GM19351 (cell line): Measurements from ENCODE around the gene SCN8A.
"Not testable (repeated sequence)": the region's sequence is repeated elsewhere in the genome, so short reads cannot be mapped to it uniquely, and the experiment has no call there.

Experiments
- ATAC-seq: cut with Tn5 transposase; IDR thresholded peaks from one replicate; pipeline ENCODE4 v1.9.1; 2021; ENCODE audit warnings: mild to moderate bottlenecking, moderate library complexity; ENCODE audit not compliant: unreplicated experiment

The SCN8A gene

DNA sequence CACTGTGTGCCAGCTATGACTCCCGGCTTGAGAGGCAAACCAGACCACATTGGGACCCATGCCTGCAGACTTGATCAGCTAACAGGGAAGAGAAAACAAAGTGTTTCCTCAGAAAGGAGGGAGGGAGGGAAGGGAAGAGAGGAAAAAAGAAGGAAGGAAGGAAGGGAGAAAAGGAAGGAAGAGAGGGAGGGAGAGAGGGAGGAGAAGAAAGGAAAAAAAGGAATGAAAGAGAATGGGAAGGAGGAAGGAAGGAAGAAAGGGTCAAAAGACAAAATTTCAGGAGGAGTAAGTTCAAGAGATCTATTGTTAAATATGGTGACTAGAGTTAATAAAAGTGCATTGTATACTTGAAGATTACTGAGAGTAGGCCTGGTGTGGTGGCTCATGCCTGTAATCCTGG, 238.6 kb downstream of the SCN8A start:
- ATAC-seq: no peak

GRCh38 chr12:51831817-51832216, 240.8 kb downstream of the SCN8A start:
- ATAC-seq: not testable (repeated sequence)

DNA sequence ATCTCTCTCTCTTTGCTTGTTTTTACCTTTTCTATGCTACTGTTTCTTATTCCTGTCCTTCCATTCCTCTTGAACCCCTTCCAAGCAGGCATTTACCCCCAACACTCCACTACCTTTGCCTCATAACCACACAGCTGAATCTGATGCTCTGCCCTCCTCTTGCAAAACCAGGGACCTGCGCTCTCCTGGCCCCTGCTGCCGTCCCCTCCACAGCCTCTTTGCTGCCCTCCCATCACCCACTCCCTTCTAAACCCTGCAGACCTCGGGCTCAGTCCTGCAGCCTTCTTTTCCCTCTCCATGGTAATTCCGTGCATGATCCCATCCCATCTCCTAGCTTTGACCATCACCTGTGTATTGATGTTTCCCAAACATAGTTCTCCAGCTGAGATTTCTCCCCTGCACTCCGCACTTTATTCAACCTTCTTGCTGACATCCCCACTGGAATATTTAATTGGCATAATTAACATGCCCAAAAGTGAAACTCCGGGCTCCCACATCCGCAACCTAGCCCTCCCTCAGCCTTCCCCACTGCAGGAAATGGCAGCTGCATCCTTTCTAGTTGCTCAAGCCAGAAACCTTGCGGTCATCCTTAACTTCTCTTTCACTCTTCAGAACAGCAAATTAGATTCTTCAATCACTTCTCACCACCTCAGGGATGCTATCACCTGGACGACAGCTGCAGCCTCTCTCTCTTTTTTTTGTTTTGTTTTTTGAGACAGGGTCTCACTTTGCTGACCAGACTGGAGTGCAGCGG, 241.5 kb downstream of the SCN8A start:
- no peak for ATAC-seq

GRCh38 chr12:51833448-51834227, 242.6 kb downstream of the SCN8A start:
- no peak for ATAC-seq

DNA sequence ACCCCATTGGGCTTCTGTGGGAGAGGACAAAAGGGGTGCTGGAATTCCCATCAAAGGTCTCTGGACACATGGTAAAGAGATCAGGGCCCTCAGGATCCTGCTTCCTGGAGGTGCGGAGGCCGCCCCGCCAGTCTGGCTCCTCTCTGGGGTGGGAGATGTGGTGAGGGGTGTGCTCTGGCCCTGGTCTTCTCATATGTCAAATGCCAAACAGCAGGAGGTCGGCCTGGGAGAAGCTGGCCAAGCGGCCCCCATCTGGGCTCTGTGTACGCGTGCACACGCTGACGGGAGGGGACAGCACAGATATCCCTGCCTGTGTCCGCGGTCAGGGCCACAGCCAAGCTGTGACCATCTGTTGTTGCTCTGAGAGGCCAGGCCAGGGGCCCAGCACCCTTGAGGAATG, 243.4 kb downstream of the SCN8A start:
- no peak for ATAC-seq

DNA sequence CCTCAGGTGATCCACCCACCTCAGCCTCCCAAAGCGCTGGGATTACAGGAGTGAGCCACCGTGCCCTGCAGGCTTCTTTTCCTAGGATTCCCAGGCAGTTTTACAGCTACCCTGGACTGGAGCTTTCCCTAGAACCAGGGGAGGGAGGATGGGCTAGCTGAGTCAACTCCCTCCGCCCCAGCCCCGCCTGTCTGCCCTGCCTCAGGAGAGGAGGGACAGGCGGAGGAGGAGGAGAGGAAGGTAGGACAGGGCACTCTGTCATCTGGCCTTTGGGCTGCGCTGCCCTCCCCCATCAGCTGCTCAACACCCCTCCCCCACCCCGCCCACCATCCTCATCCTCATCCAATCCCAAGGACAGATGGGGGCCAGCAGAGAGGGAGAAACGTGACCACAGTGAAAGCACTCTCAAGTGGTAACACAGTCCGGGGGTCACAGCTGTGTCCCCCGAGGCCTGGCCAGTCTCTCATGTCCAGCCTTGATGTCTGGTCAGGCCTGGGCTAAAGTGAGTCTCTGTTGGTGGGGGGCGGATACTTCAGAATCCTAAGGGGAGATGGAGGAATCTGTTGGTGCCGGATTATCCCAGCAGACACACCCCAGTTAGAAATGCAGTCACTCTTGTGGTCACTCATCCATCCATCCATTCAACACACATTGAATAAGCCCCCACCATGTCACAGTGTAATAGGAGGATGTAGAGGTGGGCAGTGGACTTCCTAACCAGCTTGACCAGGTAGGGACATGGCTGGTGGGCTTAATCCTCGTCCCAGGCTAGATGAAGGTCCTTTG, 245.2 kb downstream of the SCN8A start:
- ATAC-seq: no peak

DNA sequence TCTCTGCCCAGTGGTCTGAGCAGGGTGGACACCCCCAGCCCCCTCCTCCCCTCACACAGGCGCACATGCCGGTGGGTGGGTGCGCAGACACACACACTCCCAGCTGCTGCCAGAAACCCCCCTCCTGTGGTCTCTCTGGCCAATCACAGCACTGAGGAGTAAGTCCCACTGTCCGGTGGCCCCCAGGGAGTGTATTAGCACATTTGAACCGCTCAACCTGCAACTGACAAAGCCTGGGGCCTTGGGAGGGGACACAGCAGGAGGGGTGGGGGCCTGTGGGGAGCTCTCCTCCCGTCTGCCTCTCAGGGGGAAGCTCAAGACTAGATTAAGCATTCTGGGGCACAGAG, 245.8 kb downstream of the SCN8A start:
- ATAC-seq: no peak

DNA sequence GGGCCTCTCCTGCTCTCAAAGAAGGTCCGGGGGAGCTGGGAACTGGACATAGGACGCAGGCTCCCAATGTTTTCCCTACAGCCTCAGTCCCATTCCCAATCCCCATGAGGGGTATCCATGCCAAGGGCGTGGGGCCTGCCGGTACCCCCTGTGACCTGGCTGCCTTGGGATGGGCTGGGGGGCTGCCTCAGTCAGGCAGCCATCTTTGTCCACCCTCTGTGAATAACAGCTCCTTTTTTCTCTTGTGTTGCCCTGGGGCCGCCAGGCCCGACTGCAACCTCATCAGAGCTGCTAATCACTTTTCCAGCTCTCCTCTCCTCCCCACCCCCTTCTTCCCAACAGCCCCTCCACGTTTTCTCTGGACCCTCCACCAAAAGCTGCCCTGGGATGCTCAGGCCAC, 246.3 kb downstream of the SCN8A start:
- no peak for ATAC-seq

DNA sequence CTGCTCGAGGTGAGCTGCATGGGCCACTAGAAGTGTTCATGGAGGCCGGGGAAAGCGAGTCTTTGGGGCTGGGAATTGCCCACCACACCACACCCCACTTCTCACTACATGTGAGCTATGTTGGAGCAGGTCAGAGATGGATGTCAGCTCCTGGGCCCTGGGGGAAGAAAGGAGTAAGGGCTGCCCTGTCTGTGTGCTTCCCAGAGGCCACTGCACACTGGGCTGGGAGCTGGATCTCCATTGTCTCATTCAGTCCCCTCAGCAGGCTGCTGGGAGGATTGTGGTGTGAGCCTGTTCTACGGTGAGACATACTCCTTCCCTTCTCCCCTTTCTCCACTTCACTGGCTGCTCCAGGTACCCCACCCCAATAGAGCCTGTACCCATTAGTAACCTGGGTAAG, 247.0 kb downstream of the SCN8A start:
- ATAC-seq: no peak

- no peak for ATAC-seq
Measured at GRCh38 chr12:51838762-51839161, 247.7 kb downstream of the SCN8A start.

- ATAC-seq: no peak
Measured at GRCh38 chr12:51839310-51839947, 248.4 kb downstream of the SCN8A start.

DNA sequence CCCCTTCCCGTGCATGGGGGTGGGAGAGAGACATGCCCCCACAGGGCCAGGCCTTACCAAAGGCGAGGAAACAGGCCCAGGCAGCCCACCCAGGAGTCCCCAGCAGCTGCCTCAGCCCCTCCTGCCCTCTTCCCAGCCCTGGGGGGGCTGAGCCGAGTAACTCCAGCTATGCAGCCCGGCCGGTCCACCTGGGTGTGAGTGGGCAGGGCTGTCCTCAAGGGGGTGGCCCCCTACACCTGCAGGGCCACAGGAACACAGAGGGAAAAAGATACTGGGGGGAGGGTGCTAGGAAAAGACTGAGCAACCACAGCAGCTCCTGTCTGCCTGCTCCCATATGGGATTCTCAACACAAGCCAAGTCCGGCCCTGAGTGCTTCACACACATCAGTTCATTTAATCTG, 249.9 kb downstream of the SCN8A start:
- no peak for ATAC-seq

- no peak for ATAC-seq
Measured at GRCh38 chr12:51841727-51842126, 250.7 kb downstream of the SCN8A start.

- ATAC-seq: no peak
Measured at GRCh38 chr12:51844854-51845253, 253.8 kb downstream of the SCN8A start.

- ATAC-seq: no peak
Measured at GRCh38 chr12:51845482-51845881, 254.4 kb downstream of the SCN8A start.

DNA sequence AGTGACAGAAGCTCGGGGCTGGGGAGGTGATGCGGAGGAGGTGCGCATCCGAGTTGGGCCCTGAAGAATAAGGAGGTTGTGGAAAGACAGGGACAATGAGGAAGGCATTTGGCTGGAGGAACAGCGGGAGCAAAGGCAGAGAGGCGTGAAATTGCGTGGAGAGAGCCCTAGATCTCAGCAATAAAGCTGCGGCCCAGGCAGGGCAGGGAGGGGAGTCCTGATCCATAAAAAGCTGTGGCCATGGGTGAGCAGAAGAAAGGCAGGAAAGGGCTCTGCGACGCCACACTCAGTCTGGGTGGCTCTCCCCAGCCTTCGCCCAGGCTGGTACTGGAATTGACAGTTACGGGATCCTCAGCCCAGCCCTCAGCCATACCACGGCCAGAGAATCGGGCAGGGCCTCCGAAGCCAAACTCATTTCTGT, 255.2 kb downstream of the SCN8A start:
- ATAC-seq: no peak

DNA sequence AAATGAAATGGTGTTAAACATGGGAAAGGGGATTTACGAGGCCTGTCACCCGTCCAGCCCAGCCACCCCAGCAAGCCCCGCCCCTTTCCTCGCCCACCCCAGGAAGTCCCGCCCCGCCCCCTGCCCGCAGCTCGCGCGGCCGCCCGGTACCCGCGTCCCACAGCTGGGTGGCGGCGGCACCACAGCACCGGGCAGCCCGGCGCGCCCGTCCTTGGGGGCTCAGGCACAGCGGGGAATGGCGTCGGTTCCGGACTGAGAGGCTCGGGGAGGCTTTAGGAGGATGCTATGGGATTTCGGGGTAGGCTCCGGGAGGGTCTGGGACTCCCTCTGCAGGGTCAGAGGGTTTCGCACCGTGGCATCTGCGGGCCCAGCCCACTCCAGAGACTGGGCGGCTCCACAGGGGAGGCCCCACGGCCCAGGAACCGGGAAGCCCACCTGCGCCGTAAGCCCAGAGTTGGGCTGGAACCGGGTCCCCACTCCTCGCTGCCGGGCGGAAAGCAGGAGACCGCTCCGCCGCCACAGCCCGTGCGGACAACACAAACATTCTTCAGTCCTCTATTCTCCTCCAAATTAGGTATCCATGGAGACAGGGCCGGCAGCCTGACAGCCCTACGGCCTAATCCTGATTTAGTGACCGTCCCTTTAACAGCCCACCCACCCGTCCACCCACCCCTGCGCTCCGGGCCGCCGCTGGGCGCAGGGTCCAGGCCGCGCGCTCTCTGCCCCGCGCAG, 256.0 kb downstream of the SCN8A start:
- no peak for ATAC-seq

- no peak for ATAC-seq
Measured at GRCh38 chr12:51847643-51848325, 256.8 kb downstream of the SCN8A start.

DNA sequence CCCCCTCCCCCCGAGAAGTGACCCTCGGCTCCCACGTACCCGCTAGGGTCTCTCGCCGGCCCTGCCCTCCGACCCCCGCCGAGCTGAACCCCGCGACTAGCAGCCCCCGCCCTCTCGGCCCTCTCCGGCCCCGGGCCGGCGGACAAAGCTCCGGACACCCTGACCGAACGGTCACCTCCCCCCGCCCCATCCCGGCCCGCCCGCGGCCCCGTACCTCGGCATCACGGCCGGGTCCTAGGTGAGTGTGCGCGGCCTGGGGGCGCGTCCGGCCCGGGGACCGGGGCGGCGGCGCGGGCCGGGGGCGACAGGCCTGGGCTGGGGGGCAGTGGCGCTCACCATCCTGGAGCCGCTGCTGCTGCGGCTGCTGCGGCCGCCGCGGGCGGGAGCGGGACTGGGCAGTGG, 257.3 kb downstream of the SCN8A start, which contains the start of gene FIGNL2:
TSS of gene FIGNL2 (minus strand) at position 393 of the 402 bp plus-strand sequence. CDS start 26,305 bp downstream, outside the sequence.
- ATAC-seq: no peak
